ENCODE data around the gene A4GALT.

DNA sequence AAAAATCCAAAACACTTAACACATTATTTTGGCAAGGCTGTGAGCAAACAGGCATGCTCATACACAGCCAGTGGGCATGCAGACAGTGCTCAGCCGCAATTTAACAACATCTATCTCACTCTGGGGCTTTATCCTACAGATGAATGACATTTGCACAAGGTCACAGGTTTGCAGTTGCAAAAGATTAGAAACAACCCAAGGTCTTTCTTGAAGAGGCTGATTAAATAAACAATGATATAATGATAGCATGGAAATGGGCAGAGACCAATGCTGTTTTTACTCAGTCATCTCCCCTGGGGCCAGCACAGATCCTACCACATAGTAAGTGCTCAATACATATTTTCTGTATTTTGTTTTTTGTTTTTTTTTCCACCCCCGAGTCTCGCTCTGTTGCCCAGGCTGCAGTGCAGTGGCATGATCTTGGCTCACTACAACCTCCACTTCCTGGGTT, 9.4 kb downstream of the A4GALT start:
- TF ChIP-seq, protein P1, sequence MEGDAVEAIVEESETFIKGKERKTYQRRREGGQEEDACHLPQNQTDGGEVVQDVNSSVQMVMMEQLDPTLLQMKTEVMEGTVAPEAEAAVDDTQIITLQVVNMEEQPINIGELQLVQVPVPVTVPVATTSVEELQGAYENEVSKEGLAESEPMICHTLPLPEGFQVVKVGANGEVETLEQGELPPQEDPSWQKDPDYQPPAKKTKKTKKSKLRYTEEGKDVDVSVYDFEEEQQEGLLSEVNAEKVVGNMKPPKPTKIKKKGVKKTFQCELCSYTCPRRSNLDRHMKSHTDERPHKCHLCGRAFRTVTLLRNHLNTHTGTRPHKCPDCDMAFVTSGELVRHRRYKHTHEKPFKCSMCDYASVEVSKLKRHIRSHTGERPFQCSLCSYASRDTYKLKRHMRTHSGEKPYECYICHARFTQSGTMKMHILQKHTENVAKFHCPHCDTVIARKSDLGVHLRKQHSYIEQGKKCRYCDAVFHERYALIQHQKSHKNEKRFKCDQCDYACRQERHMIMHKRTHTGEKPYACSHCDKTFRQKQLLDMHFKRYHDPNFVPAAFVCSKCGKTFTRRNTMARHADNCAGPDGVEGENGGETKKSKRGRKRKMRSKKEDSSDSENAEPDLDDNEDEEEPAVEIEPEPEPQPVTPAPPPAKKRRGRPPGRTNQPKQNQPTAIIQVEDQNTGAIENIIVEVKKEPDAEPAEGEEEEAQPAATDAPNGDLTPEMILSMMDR (IDR thresholded peaks at IDR 0.05), result no peak
- no peak for TF ChIP-seq EZH2 (IDR thresholded peaks at IDR 0.05; ENCODE audit: borderline replicate concordance, insufficient read depth, low read depth, low read length, poor library complexity, severe bottlenecking)
